BE2C (cell line): Measurements from ENCODE around the gene BMPR1A.
"Not testable (repeated sequence)": the region's sequence is repeated elsewhere in the genome, so short reads cannot be mapped to it uniquely, and the experiment has no call there.

Experiments used
- DNase-seq: peaks from one replicate; pipeline ENCODE4 v3.0.0-alpha.2; 2020
- H3K27me3 ChIP-seq: fragments of 250-450 bp; sonication (Bioruptor Pico); 2 replicates; pipeline ENCODE4 v1.5.1; 2020; ENCODE audit warnings: mild to moderate bottlenecking
- H3K36me3 ChIP-seq: fragments of 250-450 bp; sonication (Bioruptor Pico); 2 replicates; pipeline ENCODE4 v1.5.1; 2020; ENCODE audit warnings: mild to moderate bottlenecking
- H3K4me1 ChIP-seq: fragments of 250-450 bp; sonication (Bioruptor Pico); 2 replicates; pipeline ENCODE4 v1.5.1; 2020
- H3K4me3 ChIP-seq: 2 replicates; pipeline ENCODE4 v1.5.1; 2011; ENCODE audit warnings: low read depth, low read length
- H3K9me3 ChIP-seq: fragments of 250-450 bp; sonication (Bioruptor Pico); 2 replicates; pipeline ENCODE4 v1.5.1; 2020
- TF ChIP-seq, protein P1 (sequence below): IDR thresholded peaks from 2 replicates; pipeline ENCODE4 v1.5.1; 2012; ENCODE audit warnings: mild to moderate bottlenecking, low read depth, low read length

Gene BMPR1A

DNA sequence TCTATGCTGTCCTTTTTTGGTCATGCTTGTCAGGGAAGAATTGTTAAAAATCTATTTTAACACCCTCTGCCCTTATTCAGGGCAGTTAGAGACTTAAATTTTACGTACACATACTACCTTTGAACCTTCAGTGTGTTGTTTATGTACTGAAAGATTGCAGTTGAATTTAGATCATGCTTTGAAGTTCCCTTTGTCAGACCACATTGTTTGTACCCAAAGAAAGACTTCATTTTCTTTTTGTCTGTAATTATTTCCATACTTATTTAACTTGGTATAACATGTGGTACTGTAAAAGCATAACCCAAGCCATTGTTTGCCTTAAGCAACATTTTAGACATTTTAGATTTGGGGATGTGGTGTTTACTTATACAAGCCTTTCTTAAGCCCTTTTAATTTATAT lies 104.9 kb downstream of the BMPR1A start:
- Histone ChIP-seq H3K27me3 (no peaks in the 10 kb centered on the region), H3K36me3 (no peaks in the 10 kb centered on the region; the same call in 1 of the 2 replicates), H3K4me3 (no peak overlapping the region), H3K9me3 (no peaks in the 10 kb centered on the region), H3K4me1 (no peaks in the 10 kb centered on the region)
- no peak for DNase-seq
- TF ChIP-seq, protein P1, sequence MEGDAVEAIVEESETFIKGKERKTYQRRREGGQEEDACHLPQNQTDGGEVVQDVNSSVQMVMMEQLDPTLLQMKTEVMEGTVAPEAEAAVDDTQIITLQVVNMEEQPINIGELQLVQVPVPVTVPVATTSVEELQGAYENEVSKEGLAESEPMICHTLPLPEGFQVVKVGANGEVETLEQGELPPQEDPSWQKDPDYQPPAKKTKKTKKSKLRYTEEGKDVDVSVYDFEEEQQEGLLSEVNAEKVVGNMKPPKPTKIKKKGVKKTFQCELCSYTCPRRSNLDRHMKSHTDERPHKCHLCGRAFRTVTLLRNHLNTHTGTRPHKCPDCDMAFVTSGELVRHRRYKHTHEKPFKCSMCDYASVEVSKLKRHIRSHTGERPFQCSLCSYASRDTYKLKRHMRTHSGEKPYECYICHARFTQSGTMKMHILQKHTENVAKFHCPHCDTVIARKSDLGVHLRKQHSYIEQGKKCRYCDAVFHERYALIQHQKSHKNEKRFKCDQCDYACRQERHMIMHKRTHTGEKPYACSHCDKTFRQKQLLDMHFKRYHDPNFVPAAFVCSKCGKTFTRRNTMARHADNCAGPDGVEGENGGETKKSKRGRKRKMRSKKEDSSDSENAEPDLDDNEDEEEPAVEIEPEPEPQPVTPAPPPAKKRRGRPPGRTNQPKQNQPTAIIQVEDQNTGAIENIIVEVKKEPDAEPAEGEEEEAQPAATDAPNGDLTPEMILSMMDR = no peak

DNA sequence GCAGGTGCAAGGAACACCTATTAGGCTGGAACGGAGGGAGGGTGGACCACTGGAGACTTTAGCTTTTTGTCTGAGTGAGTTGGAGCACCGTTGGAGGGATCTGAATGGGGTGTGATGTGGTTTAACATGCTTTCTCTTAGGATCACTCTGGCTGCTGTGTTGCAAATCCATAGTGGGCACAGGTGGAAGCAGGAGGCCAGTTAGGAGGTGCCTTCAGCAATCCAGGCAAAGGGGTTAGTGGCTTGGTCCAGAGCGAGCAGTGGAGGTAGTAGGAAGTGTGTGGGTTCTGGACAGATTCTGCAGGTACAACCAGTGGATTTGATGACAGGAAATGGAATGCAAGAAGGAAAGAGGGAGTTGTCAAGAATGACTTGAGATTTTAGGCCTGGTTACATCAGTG lies 106.0 kb downstream of the BMPR1A start:
- no peaks in the 10 kb centered on the region for H3K4me1 ChIP-seq
- no peak for DNase-seq
- TF ChIP-seq, protein P1 = no peak
- no peaks in the 10 kb centered on the region for H3K9me3 ChIP-seq
- H3K36me3 ChIP-seq = no peaks in the 10 kb centered on the region
- H3K27me3 ChIP-seq = no peaks in the 10 kb centered on the region
- no peak overlapping the region for H3K4me3 ChIP-seq

DNA sequence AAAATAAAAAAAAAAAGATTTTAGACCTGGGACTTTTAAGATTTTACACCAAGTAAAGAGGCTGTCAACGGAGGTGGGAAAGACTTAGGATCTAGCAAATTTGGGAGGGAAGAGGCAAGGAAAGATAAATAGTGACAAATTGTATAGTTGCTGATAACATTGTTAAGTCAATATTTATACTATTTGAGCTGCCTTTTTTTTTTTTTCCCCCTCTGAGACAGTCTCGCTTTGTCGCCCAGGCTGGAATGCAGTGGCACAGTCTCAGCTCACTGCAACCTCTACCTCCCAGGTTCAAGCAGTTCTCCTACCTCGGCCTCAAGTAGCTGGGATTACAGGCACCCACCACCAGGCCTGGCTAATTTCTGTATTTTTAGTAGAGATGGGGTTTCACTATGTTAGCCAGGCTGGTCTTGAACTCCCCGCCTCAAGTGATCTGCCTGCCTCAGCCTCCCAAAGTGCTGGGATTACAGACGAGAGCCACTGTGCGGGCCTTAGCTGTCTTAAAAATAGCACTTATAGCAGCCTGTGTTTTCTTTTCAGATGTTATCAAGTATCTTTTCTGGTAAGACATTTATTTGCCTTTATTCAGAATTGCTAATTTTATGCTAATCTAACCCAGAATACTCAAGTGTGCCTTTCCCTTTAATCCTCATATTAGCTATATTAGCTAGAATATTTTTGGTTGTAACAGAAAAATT lies 106.5 kb downstream of the BMPR1A start:
- TF ChIP-seq, protein P1 = no peak
- no peaks in the 10 kb centered on the region for H3K9me3 ChIP-seq
- H3K27me3 ChIP-seq = no peaks in the 10 kb centered on the region
- H3K4me1 ChIP-seq = peaks cover 1% of the 10 kb centered on the region
- no peak for DNase-seq
- H3K4me3 ChIP-seq = no peak overlapping the region
- no peaks in the 10 kb centered on the region for H3K36me3 ChIP-seq

DNA sequence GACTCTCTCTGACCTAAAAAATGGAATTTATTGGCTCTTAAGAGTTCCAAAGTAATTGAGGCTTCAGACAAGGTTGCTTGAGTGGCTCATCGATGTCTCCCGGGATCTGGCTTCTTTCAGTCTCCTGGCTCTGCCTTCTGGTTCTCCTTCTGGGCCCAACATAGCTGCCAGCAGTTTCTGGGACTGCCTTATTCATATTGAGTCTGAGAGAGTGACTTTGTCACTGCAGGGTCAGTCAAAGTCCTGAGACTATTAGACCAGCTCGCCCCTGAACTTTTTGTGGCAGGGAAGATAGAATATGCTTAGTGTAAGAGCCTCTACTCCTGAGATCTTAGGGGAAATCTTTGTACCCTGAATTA lies 107.0 kb downstream of the BMPR1A start:
- TF ChIP-seq, protein P1 = no peak
- Histone ChIP-seq H3K9me3 (no peaks in the 10 kb centered on the region), H3K4me3 (no peak overlapping the region), H3K27me3 (no peaks in the 10 kb centered on the region), H3K36me3 (no peaks in the 10 kb centered on the region), H3K4me1 (peaks cover 5% of the 10 kb centered on the region)
- no peak for DNase-seq

DNA sequence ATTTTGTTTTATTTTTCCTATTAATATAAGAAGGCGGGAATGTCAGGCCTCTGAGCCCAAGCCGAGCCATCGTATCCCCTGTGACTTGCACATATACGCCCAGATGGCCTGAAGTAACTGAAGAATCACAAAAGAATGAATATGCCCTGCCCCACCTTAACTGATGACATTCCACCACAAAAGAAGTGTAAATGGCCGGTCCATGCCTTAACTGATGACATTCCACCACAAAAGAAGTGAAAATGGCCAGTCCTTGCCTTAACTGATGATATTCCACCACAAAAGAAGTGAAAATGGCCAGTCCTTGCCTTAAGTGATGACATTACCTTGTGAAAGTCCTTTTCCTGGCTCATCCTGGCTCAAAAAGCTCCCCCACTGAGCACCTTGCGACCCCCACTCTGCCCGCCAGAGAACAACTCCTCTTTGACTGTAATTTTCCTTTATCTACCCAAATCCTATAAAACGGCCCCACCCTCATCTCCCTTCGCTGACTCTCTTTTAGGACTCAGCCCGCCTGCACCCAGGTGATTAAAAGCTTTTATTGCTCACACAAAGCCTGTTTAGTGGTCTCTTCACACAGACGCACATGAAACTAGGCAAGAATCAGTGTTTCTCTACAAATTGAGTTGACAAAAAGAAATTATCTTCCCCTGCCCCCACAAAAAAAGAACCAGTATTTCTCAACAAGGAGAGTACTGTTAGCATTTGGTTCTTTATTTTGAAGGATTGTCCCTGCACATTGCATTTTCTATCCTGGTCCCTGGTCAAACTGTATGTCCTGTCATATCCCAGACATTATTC lies 108.8 kb downstream of the BMPR1A start:
- not testable (repeated sequence) for DNase-seq, H3K27me3 ChIP-seq, H3K4me1 ChIP-seq

DNA sequence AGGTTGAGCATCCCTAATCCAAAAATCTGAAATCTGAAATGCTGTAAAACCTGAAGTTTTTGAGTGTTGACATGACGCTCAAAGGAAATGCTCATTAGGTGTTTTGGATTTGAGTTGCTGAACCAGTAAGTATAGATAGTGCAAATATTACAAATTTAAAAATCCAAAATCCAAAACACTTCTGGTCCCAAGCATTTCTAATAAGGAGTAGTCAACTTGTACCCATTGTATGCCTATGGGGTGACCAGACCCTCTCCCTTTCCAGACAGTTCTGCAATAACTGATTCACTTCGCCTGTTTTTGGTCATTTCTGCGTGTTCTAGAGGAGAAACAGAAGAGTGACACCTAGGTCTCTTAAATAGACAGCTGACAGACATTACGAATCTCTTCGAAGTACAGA lies 110.7 kb downstream of the BMPR1A start:
- Histone ChIP-seq H3K4me3 (no peak overlapping the region), H3K36me3 (no peaks in the 10 kb centered on the region), H3K27me3 (no peaks in the 10 kb centered on the region), H3K4me1 (peaks cover 5% of the 10 kb centered on the region), H3K9me3 (no peaks in the 10 kb centered on the region)
- no peak for DNase-seq
- TF ChIP-seq, protein P1 = no peak

More for the DNA sequence above, 108.8 kb downstream of the BMPR1A start:
- not testable (repeated sequence) for H3K4me3 ChIP-seq, H3K36me3 ChIP-seq, H3K9me3 ChIP-seq
